BE2C (cell line): Measurements from ENCODE around the gene HOXD8.

Experiments used
- DNase-seq: peaks from one replicate; pipeline ENCODE4 v3.0.0-alpha.2; 2020
- H3K27me3 ChIP-seq: fragments of 250-450 bp; sonication (Bioruptor Pico); 2 replicates; pipeline ENCODE4 v1.5.1; 2020; ENCODE audit warnings: mild to moderate bottlenecking
- H3K36me3 ChIP-seq: fragments of 250-450 bp; sonication (Bioruptor Pico); 2 replicates; pipeline ENCODE4 v1.5.1; 2020; ENCODE audit warnings: mild to moderate bottlenecking
- H3K4me1 ChIP-seq: fragments of 250-450 bp; sonication (Bioruptor Pico); 2 replicates; pipeline ENCODE4 v1.5.1; 2020
- H3K4me3 ChIP-seq: 2 replicates; pipeline ENCODE4 v1.5.1; 2011; ENCODE audit warnings: low read depth, low read length
- H3K9me3 ChIP-seq: fragments of 250-450 bp; sonication (Bioruptor Pico); 2 replicates; pipeline ENCODE4 v1.5.1; 2020
- TF ChIP-seq, protein P1 (sequence below): IDR thresholded peaks from 2 replicates; pipeline ENCODE4 v1.5.1; 2012; ENCODE audit warnings: mild to moderate bottlenecking, low read depth, low read length

The HOXD8 gene

GRCh38 chr2:176082525-176082823, 47.0 kb upstream of the HOXD8 start:
- no peak for DNase-seq
- Histone ChIP-seq H3K4me1 (no peaks in the 10 kb centered on the region), H3K4me3 (no peak overlapping the region), H3K36me3 (no peaks in the 10 kb centered on the region), H3K9me3 (no peaks in the 10 kb centered on the region; the same call in 1 of the 2 replicates), H3K27me3 (peaks cover 83% of the 10 kb centered on the region)
- TF ChIP-seq, protein P1, sequence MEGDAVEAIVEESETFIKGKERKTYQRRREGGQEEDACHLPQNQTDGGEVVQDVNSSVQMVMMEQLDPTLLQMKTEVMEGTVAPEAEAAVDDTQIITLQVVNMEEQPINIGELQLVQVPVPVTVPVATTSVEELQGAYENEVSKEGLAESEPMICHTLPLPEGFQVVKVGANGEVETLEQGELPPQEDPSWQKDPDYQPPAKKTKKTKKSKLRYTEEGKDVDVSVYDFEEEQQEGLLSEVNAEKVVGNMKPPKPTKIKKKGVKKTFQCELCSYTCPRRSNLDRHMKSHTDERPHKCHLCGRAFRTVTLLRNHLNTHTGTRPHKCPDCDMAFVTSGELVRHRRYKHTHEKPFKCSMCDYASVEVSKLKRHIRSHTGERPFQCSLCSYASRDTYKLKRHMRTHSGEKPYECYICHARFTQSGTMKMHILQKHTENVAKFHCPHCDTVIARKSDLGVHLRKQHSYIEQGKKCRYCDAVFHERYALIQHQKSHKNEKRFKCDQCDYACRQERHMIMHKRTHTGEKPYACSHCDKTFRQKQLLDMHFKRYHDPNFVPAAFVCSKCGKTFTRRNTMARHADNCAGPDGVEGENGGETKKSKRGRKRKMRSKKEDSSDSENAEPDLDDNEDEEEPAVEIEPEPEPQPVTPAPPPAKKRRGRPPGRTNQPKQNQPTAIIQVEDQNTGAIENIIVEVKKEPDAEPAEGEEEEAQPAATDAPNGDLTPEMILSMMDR = no peak

GRCh38 chr2:176082824-176083751, 46.4 kb upstream of the HOXD8 start:
- TF ChIP-seq, protein P1 = no peak

GRCh38 chr2:176083796-176084261, 45.7 kb upstream of the HOXD8 start, which contains the start of gene EVX2:
TSS of gene EVX2 (minus strand) at chr2:176083962. CDS start at chr2:176083776, 186 bp downstream.
- peaks cover 92% of the 10 kb centered on the region for H3K27me3 ChIP-seq
- peak within 1 kb of the TSS; percentile 6; the same call in 1 of the 2 replicates for H3K4me3 ChIP-seq
- H3K4me1 ChIP-seq = no peaks in the 10 kb centered on the region
- TF ChIP-seq, protein P1 = no peak
- no peaks in the 10 kb centered on the region for H3K36me3 ChIP-seq
- DNase-seq = no peak
- H3K9me3 ChIP-seq = no peaks in the 10 kb centered on the region; the same call in 1 of the 2 replicates

More at GRCh38 chr2:176082824-176083751, 46.4 kb upstream of the HOXD8 start:
- no peak overlapping the region for H3K4me3 ChIP-seq
- DNase-seq = no peak
- H3K36me3 ChIP-seq = no peaks in the 10 kb centered on the region
- H3K27me3 ChIP-seq = peaks cover 89% of the 10 kb centered on the region
- H3K4me1 ChIP-seq = no peaks in the 10 kb centered on the region
- no peaks in the 10 kb centered on the region; the same call in 1 of the 2 replicates for H3K9me3 ChIP-seq

- Histone ChIP-seq H3K27me3 (peaks cover 92% of the 10 kb centered on the region), H3K36me3 (no peaks in the 10 kb centered on the region), H3K4me1 (no peaks in the 10 kb centered on the region), H3K4me3 (peak overlapping the region; percentile 37), H3K9me3 (no peaks in the 10 kb centered on the region; the same call in 1 of the 2 replicates)
- TF ChIP-seq, protein P1 = no peak
- DNase-seq = no peak
These were observed 44.8 kb upstream of the HOXD8 start for GRCh38 chr2:176084611-176085119.

- peaks cover 98% of the 10 kb centered on the region for H3K27me3 ChIP-seq
- H3K36me3 ChIP-seq = no peaks in the 10 kb centered on the region
- DNase-seq = no peak
- H3K9me3 ChIP-seq = no peaks in the 10 kb centered on the region; the same call in 1 of the 2 replicates
- H3K4me3 ChIP-seq = peak overlapping the region; percentile 37
- no peaks in the 10 kb centered on the region for H3K4me1 ChIP-seq
- TF ChIP-seq, protein P1 = no peak
These were observed 44.3 kb upstream of the HOXD8 start for GRCh38 chr2:176085120-176085788.
